GM20000 (cell line): Measurements from ENCODE around the gene BTBD9.

Experiments used
- DNase-seq: peaks from one replicate; pipeline ENCODE4 v3.0.0; 2012; ENCODE audit warnings: low spot score
- TF ChIP-seq, protein P1 (sequence below): IDR thresholded peaks from 2 replicates; pipeline ENCODE4 v1.5.1; 2012; ENCODE audit warnings: mild to moderate bottlenecking, control low read depth; ENCODE audit errors: extremely low read depth, missing control alignments

Gene BTBD9

GRCh38 chr6:38648629-38649028, 8.9 kb upstream of the BTBD9 start:
- TF ChIP-seq, protein P1, sequence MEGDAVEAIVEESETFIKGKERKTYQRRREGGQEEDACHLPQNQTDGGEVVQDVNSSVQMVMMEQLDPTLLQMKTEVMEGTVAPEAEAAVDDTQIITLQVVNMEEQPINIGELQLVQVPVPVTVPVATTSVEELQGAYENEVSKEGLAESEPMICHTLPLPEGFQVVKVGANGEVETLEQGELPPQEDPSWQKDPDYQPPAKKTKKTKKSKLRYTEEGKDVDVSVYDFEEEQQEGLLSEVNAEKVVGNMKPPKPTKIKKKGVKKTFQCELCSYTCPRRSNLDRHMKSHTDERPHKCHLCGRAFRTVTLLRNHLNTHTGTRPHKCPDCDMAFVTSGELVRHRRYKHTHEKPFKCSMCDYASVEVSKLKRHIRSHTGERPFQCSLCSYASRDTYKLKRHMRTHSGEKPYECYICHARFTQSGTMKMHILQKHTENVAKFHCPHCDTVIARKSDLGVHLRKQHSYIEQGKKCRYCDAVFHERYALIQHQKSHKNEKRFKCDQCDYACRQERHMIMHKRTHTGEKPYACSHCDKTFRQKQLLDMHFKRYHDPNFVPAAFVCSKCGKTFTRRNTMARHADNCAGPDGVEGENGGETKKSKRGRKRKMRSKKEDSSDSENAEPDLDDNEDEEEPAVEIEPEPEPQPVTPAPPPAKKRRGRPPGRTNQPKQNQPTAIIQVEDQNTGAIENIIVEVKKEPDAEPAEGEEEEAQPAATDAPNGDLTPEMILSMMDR, result no peak
- DNase-seq, result no peak

DNA sequence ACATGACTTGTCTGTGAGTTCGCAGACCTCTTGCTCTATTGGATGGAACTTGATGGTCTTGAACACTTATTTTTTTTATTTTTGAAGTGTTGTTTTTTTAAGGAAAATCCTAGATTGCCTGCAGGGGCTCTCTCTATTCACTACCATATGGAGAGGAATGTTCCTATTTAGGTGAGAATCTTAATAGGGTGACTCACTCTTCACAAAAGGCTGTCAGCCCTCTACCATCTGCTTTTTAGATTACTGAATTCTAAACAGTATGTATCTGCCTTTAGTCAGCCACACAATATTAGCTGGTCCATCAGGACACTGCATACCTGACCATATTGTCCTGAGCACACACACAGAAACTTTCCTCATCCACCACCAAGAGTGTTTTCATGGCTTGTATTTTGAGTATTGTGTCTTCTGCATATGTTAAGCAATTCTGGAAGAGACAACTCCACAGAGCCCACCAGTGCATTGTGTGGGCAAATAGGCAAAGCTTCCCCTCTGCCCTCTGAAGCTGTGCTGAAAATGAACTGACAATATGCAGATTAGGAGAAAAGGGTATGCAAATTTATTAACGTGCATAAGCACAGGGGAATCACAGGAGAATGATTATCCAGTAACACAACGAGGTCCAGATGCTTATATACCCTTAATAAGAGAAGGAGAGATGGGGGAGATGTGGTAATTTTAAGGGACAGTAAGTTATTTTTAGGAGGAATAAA, 6.6 kb upstream of the BTBD9 start:
- DNase-seq, result no peak
- TF ChIP-seq, protein P1, result no peak

DNA sequence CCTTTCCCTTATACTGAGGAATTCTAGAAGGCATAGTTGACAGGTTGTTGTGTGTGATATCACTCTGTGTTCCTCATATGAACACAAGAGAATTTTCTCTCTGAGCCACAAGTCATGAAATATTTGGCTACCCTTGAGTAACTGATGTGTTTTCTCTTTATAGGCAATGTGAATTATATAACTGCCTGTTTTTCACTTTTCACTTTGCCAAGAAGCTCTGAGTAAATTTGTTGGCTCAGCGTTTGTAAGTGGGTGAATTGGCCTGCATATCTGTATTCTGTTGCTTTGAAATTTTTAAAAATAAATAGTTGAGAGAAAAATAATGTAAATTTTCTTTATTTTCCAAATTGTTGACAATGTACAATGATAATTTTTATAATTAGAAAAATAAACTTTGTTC, 5.2 kb upstream of the BTBD9 start:
- TF ChIP-seq, protein P1, result no peak
- no peak for DNase-seq

GRCh38 chr6:38640216-38640909, 634 bp upstream of the BTBD9 start:
- no peak for DNase-seq
- TF ChIP-seq, protein P1, result no peak

- TF ChIP-seq, protein P1, result no peak
- peak; percentile 57 for DNase-seq
These were observed 710 bp downstream of the BTBD9 start for GRCh38 chr6:38638941-38639497.

DNA sequence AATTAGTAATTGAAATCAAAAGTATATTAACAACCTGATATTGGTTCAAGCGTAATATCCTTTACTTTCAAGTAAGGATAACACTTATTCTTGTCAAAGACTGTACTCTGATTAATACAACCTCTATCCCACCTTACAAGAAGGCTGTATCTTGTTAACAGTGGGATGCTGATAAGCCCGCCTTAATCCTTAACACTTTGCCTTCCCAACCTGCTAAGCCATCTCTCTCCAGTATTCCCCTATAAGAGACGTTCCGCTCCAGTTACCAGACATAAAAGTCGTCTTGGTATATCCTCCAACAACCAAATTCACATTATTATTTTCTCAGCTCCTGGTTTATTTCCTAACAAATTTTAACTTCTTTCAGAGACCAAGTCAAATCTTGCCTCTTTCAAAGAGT, 2.0 kb downstream of the BTBD9 start:
- TF ChIP-seq, protein P1, result no peak
- DNase-seq, result no peak

DNA sequence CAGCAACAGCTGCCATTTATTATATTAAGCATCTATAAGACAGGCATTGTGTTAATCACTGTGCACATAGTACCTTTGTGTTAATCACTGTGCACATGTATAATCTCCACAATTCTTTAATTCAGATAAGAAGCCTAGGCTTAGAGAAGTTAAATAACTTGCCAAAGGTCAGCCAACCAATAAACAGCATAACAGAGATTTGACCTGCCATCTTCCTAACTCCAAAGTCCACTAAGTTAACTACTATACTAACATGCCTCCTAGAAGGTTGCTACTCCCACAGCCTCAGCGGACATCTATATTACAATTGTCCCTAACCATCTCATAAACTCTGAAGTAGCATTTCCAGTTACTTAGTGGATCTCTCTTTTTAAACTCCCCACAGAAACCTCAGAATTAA, 3.7 kb downstream of the BTBD9 start:
- DNase-seq, result no peak
- TF ChIP-seq, protein P1, result no peak
